Measurements from ENCODE around the gene UBE2E1.

DNA sequence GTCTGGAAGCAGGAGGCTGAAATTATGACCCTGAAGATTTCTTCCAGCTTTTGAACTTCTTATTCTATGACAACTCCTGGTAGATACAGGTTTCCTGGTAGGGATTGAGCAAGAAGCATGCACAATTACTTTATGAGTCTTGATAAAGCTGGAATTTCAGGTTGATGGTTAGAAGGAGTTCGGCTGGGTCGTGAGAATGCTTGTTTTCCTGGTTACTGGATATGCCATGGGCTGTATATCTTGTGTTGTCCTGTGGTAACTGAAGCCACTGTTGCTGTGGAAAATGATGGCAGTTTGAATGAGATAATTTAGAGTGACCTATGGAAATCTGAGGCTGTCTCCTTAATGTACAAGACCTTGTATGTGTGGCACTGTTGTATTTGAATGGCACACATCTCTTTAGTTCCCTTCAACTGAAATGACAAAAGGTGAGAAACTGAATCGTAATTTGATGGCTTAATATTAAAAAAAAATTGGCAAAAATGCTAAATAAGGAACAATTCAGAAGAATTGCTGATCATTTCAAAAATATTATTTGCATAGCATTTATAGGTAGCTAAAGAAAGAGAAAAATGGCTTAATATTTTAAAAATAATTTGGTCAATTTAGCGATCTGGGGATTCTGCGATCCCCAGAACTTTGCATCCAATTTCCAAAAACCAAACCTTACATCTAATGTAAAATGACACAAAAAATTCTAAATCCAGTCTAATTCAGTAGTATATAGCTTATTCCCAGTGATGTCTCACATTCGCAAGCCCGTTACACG lies 1.1 kb upstream of the UBE2E1 start:
- TF ChIP-seq POLR2AphosphoS5 (IDR thresholded peaks at IDR 0.05) (no peak), POLR2A (IDR thresholded peaks at IDR 0.05) (no peak)
- TF ChIP-seq, protein P1, sequence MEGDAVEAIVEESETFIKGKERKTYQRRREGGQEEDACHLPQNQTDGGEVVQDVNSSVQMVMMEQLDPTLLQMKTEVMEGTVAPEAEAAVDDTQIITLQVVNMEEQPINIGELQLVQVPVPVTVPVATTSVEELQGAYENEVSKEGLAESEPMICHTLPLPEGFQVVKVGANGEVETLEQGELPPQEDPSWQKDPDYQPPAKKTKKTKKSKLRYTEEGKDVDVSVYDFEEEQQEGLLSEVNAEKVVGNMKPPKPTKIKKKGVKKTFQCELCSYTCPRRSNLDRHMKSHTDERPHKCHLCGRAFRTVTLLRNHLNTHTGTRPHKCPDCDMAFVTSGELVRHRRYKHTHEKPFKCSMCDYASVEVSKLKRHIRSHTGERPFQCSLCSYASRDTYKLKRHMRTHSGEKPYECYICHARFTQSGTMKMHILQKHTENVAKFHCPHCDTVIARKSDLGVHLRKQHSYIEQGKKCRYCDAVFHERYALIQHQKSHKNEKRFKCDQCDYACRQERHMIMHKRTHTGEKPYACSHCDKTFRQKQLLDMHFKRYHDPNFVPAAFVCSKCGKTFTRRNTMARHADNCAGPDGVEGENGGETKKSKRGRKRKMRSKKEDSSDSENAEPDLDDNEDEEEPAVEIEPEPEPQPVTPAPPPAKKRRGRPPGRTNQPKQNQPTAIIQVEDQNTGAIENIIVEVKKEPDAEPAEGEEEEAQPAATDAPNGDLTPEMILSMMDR (IDR thresholded peaks at IDR 0.05) = no peak

Data from stomach (tissue), 4 donors.